ENCODE measurements around the gene CACTIN. TPM values are rescaled to one million over a fixed set of nuclear protein-coding genes. Genes with fewer than 3 reads are reported as not detected.
A peak's percentile ranks its signal among the peaks of the same experiment; 100 is the strongest.

Gene CACTIN
- total RNA-seq, 1 donor from 2014 or later = 23.2 TPM

DNA sequence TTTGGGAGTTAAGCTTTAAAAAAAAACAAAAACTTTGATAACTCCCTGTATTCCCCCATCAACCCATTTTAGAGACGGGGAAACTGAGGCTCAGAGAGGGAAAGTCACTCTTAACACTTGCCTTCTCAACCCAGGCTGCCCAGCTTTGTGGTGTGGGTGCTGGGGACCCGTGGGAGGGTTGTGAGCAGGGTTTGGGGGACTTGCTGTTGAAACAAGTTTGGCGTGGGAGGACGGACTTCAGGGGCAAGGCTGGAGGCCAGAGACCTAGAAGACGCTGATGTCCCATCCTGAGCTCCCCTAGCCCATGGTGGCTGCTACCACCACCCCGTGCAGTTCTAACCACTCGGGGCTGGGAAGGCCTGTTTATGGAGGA lies 747 bp upstream of the CACTIN start:
- DNase-seq = no peak

DNA sequence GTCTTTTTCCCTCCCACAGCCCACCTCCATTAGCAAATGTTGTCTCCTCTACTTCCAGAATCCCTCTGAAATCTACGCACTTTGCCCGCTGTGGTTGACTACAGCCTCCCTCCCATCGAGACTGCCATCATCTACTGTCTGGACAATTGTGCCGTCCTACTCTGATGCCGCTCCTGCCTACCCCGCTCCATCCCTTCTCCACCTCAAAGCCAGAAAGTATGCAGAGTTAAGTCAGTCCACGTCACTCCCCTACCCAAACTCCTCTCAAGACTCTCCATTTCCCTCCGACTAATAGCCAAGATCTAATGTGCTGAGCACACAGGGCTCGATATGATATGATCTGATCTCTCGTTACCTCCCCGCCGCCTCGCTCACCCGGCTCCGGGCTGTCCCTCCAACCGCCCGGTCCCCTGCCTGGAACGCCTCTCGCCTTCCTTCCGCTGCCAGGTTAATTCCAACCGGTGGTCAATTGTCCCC lies 556 bp downstream of the CACTIN start:
- no peak for DNase-seq

DNA sequence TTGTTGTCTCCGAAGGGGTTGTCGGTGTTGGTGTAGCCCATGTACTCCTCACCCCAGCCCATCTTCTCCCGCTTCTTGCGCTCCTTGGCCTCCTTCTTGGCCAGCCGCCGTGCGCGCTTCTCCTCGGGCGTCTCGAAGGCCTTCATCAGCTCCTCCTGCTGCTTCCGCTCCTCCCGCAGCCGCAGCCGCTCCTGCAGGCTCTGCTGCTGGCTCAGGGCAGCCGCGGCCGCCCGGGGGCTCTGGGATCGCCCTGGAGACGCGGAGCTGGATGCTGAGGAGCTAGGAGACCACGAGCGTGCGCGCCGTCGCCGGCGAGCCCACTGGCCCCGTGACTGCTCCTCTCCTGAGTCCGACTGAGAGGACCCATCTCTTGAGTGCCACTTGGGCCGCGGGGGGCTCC lies 2.9 kb downstream of the CACTIN start:
- DNase-seq = no peak

DNA sequence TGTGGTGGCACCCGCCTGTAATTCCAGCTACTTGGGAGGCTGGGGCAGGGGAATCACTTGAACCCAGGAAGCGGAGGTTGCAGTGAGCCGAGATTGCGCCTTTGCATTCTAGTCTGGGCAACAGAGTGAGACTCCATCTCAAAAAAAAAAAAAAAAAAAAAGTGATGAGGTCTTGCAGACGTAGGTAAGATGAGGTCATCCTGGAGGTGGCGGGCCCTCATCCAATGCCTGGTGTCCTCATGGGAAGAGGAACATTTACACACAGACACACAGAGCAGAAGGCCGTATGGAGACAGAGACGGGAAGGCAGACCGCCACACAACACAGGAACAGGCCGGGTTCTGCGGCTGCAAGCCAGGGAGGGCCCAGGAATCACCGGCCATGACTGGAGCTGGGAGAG lies 4.4 kb downstream of the CACTIN start:
- no peak for DNase-seq

DNA sequence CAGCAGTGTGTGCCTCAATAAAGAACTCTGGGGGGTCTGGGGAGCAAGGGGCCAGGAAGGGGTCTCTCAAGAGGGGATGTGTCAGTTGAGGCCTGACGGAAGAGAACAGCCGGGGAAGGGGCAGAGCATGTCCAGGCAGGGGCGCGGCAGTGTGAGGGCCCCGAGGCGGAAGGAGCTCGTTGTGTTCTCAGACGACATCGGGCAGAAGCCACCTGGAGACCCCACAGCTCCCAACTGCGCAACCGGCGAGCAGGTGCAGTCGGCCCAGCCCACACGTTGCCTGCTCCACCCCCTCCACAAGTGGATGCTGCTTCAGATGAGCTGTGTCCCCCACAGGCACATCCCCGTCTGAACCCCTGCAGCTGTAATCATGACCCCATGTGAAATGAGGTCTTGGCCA lies 4.9 kb downstream of the CACTIN start:
- DNase-seq = no peak

DNA sequence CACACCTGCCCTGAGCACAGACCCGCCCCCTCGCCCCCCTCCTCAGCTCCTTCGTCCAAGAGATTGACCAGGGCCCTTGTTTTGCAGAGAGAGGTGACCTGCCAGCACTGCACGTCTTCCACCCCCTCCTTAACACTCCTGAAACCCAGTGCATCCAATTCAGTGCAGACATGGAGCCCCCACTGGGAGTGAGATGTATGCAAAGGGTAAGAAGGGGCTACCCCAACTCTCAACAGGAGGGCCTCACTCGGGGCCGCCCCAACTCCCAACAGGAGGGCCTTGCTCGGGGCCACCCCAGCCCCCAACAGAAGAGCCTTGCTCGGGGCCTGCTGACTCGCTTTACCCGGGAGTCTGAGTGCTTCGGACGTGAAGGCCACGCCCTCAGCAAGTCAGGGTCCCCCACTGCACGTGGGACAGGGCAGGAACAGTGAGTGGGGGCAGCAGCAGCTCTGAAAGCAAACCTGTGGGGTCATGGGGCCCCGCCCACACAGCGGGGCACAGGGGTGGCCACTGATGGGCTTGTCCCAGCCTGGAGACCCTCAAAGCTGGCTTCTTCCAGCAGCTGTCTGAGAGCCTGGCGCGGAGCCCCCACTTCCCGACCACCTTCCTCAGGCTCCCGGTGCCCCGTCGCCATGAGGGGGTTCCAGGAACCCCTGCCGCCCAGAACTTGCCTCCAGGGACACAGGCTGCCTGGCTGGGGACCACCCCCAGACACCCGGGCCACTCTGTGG lies 5.6 kb downstream of the CACTIN start:
- no peak for DNase-seq

DNA sequence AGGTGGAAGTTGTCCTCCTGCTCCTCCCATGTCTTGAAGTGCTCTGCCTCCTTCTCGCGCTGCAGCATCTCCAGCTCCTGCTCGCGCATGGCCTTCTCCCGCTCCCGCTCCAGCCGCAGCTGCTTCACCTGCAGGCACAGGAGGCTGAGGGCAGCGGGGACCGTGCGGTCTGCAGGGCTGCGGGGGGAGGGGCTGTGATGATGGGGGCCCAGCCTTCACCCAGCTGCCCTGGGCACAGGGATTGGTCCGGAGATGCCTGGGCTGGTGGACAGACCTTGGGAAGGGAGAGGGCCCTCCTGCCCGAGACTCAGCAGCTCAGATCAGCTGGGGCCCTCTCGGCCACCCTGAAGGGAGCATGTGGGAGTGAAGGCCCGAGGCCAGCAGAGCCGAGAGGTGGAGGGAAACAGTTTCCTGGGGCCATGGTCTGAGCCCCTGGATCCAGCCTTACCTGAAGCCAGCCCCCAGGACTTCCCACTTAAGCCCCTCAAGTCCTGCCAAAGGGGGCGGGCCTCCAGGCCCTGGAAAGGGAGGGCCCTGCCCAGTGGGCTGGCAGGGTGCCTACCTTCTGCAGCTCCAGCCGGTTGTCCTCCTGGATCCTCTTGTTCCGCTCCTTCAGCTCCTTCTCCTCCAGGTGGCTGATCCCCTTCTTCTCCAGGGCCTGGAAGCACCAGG lies 6.3 kb downstream of the CACTIN start:
- no peak for DNase-seq

DNA sequence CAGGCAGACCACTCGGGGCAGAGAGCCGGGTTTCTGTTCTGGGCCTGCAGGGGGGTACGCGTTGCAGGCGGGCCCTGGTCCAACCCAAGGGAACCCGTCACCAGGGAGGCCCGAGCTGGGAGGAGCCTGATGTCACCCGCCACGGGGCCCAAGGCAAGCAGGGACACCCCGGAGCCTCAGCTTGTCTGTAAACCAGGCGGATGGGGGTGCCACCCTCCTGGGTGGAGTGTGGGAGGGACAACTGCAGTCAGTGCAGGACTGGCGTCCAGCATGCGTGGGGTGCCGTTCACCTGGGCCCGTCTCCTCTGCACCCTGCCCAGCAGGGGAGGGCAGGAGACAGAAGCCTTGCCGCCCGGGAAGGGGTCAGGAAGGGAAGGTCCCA lies 7.0 kb downstream of the CACTIN start:
- DNase-seq = no peak

DNA sequence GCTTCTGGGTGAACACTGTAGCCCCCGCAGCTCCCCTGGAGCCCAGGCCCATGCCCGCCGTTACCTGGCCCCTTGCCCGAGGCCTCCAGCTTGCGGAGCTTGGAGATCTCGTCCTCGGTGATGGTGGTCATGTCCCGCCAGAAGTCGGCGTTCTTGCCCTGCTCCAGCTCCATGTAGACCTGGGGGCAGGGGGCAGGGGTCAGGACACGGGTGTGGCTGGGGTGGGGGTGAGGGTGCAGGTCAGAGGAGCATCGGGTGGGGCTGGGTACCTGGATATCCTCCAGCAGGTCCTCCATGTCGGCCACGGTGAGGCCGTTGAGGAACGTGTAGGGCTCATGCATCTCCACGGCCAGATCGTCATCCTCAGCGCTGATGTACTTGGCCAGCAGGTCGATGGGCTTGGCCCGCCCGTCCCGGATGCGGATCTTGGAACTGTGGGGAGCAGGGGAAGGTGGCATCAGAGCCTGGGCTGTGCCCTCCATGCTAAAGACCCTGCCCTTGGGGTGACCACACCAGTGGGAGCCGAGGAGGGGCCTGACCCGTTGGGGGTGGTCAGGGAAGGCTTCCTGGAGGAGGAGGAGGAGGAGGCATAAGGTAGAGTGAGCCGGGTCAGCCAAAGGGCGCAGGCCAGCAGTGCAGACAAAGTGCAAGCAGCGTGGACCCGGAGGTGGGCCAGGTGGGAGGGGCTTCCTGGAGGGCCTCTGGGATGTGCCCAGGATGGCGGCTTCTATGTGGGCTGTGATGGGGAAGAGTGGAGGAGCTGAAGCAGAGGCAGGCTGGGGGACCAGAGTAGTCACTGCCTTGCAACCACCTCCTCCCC lies 7.6 kb downstream of the CACTIN start:
- DNase-seq = no peak

DNA sequence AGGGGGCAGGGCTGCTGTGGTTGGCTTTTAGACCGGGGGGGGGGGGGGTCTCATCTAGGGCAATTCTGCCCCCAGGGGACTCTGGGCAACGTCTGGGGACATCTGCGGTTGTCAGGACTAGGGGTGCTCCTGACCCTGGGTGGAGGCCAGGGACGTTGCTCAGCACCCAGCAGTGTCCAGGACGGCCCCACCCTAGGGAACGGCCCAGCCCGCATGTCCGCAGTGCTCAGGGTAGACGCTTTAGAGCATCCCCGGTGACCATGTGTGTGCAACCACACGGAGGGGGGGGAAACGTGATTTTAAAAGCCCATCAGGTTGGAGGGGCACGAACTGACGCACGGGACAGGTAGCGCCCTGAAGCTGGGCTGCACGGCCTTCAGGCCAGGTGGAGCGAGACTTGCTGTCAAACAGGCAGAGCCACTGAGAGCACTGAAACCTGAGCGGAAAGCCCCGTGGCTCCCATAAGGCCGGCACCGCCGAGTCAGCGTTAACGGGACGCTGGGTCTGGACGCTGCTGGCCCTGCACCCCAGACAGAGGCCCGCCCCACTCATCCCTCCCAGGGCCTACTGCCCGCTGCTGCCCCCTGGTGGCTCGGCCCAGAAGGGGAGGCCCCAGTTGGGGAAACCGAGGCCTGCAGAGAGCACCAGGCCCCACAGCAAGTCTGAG lies 8.3 kb downstream of the CACTIN start:
- DNase-seq = peak; percentile 53

DNA sequence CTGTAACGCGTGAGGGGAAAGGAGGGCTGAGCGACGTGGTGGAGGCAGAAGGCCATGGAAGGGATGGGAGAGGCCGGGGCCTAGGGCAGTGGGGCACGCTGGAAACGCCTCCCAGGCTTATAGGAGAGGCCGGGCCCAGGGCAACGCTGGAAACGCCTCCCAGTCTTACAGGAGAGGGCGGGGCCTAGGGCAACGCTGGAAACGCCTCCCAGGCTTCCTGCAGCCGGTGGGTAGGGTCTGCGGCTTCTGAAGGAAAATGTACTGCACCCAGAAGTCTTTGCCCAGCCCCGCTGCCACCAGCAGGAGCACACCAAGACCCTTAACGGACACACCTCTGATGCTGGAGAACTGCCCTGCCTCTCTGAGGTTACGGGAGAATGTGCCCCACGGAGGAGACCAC lies 9.1 kb downstream of the CACTIN start:
- no peak for DNase-seq

DNA sequence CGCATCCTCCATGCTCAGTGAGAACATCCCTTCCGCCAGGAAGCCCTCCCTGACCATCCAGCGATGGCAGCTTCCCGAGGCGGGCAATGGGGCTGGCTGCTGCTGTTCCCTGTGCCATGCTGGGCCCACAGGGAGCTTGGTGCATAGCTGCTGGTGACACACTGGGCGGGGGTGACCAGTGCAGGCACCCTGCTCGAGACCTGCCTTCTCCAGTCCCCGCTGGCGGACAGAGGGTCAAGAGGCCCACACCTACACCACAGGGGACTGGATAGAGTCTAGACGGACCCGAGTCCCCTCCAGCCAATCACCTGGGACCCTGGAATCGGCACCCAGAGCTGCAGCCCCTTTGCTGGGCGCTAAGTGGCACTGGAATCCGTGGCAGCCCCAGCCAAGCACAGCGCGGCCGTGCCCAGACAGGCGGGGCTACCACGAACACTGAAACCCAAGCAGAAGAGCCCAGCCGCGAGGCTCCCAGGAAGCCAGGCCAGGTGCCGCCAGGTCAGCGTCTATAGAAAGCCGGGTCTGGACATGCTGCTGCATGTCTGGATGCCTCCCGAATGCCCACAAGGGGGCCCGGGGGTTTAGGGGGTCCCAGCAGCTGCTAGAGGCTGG lies 11.0 kb downstream of the CACTIN start:
- DNase-seq = no peak

DNA sequence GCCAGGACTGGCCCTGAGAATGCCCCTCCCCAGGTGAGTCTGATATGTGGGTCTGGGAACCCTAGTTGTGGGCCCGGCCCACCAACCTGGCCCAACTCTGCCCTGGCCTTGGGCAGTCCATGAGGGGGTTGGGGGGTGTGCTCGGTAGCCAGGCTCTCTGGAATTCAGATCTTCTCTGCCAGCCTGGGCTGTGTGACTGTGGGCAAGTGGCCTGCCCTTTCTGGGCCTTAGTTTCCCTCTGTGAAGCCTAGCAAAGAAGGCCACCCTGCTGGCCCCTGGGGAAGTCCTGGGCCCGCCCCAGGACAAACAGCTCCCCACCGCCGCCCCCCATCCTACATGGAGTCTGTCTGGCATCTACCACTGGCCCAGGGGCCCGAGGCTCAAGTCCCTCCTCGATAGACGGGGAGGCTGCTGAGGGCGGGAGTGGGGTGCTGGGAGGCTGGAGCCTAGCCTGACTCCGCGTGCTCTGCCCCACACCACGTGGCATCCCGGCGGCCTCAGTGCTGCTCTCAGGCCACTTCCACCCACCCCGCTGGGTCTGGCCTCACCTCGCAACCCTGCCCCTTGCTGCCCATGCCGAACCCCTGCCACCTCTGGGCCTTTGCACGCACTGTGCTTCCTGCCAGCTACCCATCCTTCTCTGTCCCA lies 11.6 kb downstream of the CACTIN start:
- no peak for DNase-seq

DNA sequence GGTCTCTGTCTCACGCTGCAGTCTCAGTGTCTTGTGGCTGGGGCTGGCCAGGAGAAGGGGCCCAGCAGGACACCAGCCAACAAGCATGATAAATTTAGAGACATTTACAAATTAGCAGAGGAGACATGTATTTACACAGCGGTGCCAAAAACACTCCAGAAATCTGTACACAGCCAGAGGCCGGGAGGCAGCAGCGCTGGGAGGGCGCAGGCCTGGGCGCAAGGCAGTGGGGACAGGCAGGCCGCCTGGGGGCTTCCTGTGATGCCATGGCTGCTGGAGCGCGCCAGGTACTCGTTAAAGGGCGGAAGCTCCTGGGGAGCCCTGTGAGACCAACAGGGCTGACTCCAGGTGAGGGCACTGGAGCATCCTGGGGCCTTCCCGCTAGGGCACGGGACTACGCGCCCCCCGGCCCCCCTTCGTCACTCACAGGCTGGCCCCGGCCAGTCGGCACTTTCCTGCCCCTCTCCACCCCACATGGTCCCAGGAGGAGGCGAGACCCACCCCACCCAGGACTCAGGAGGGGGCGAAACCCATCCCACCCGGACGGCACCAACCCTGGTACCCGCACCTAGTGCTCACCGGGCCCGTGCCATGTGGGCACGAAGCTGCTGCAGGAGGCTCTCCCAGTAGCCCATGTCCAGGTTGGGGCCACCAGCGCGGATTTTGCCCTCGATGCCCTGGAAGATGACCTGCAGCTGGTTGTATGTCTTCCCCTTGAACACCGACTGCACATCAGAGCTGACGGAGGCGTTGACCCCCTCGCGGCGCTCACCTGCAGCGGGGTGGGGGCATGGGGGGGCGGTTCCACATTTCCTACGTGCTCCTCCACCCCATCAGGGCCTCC lies 12.6 kb downstream of the CACTIN start:
- peak; percentile 7 for DNase-seq

DNA sequence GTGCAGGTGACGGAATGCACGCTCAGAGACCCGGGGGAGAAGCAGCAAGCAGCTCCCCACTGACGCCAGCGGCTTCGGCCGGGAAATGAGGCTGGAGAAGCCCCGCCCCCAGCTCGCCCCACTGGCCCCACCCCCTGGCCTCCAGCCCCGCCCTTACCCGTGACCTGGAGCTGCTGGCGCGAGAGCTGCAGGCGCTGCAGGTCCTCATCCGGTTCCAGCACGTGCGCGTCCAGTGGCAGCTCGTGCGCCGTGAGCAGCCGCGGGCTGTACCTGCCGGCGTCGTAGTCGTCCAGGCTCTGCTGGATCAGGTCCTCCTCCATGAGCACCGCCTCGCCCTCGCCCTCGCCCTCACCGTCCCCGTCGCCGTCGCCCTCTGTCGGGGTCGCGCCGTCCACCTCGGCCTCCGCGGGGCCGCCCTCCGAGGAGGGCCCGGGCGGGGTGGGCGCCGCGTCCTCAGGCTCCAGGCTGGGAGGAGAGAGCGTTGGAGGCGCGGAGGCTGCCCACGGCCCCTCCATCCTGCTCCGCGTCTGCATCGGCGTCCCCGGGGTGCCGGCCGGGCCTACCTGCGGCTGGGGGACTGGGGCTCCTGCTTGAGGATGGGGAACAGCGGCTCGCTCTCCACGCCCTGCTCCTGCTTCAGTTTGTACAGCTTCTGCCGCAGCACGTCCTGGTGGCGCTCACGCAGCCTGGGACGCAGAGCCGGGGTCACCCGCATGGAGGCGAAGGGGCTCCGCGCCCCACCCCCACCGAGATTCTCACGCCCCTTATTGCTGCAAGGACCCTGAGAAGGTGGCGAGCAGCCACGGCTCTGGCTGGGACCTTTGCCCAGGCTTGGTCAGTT lies 13.5 kb downstream of the CACTIN start:
- DNase-seq = no peak

DNA sequence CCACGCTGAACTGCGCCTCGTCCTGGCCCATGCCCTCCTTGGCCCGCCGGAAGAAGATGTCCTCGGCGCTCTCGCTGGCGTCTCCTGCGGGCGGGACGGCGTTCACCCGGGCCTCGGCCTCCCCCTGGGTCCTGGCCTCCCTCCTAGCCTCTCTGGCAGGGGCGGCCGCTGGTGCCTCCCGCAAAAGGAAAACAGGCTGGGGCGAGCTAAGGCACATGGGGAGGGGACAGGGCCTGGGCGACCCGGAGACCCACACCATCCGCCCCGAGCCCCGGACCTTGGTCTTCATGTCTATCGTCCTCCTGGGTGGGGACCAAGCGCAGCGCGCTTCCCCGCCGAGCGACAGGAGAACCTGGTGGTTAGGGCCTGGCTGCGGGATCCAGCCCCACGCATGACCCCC lies 14.3 kb downstream of the CACTIN start:
- no peak for DNase-seq

DNA sequence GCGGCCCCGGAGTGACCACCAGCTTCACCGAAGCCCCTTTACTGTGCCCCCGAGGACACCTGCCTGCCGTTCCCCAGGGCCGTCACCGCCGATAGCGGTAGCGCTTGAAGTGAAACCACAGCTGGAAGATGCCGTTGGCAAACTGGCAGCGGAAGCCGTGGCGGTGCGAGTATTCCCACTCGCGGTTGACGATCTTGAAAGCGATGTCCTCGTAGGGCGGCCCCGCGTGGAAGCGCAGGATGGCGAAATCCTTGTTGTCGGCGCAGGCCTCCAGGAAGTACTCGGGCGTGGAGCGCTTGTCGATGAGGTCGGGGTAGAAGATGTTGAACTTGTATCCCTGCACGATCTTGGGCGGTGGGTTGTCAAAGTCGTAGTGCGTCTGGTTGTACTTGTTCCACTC lies 14.7 kb downstream of the CACTIN start:
- DNase-seq = no peak

DNA sequence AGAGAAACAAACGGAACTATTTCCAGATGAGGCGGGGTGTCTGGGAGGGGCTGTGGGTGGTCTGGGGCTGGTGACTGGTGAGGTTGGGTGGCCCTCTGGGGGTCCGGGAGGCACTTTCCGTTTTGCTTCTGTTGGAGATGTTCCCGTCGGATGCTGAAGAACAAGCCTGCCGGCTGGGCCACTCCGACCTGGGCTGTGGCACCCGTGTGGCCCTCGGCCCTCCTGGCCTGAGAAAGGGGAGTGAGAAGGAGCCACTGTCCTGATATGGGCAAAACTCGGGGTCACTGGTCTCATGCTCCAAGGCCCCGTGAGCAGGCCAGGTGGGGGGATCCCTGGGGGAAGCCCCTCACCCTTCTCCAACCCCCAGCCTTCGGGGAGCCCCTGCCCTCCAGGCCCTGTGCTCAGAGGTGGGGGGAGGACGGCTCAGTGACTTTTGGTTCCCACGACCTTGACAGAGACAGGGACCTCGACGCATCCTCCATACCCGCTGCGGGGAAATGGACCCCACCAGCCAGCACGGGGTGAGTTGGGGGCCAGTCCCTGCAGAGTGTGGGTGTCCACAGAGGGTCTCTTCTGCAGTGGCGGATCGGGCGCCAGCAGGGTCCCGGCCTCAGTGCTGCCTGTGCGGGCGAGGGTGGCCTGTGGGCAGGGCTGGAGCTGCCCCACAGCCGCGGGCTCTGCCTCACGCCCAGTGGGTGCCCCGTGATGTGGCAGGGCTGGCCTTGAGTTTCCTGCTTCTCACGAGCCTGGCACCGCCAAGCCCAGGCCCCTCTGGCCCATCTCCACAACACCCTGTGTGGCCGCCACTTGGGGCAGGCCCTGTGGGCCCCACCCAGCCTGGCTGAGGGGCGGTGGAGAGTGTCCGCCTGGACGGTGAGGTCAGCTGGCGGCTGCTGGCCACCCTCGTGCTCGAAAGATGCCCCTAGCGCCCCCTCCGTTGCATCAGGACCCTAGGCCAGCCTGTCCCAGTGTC lies 15.6 kb downstream of the CACTIN start:
- DNase-seq = no peak
